KMS-11 (cell line): Measurements from ENCODE around the gene PRKCE.

Experiments used
- H2AFZ ChIP-seq: fragments of 200-600 bp; sonication (generic); 2 replicates; pipeline ENCODE4 v1.6.1; 2016; ENCODE audit warnings: antibody characterized with exemption, mixed run types, low read depth
- H3K27ac ChIP-seq: fragments of 200-600 bp; sonication (generic); 2 replicates; pipeline ENCODE4 v1.6.1; 2016; ENCODE audit warnings: mild to moderate bottlenecking, mixed run types
- H3K27me3 ChIP-seq: fragments of 200-600 bp; sonication (generic); 2 replicates; pipeline ENCODE4 v1.6.1; 2017; ENCODE audit warnings: mild to moderate bottlenecking, low read depth, mixed run types, moderate library complexity; ENCODE audit not compliant: insufficient read depth
- H3K36me3 ChIP-seq: fragments of 200-600 bp; sonication (generic); 2 replicates; pipeline ENCODE4 v1.6.1; 2017; ENCODE audit warnings: mild to moderate bottlenecking, mixed run types; ENCODE audit not compliant: insufficient read depth
- H3K4me1 ChIP-seq: fragments of 200-600 bp; sonication (generic); 2 replicates; pipeline ENCODE4 v1.6.1; 2016; ENCODE audit warnings: mild to moderate bottlenecking, low read depth, mixed run types; ENCODE audit not compliant: poor library complexity, severe bottlenecking
- H3K4me2 ChIP-seq: fragments of 200-600 bp; sonication (generic); 2 replicates; pipeline ENCODE4 v1.7.0; 2016; ENCODE audit warnings: mild to moderate bottlenecking, mixed run types
- H3K4me3 ChIP-seq: fragments of 200-600 bp; sonication (generic); IDR thresholded peaks from 2 replicates; pipeline ENCODE4 v1.6.1; 2017; ENCODE audit warnings: low read depth, low read length, mixed read lengths; ENCODE audit not compliant: insufficient read depth
- H3K79me2 ChIP-seq: fragments of 200-600 bp; sonication (generic); 2 replicates; pipeline ENCODE4 v1.6.1; 2016; ENCODE audit warnings: low read depth, mixed run types; ENCODE audit not compliant: insufficient read depth
- H3K9ac ChIP-seq: fragments of 200-600 bp; sonication (generic); 2 replicates; pipeline ENCODE4 v1.6.1; 2016; ENCODE audit warnings: mild to moderate bottlenecking, mixed run types
- H4K20me1 ChIP-seq: fragments of 200-600 bp; sonication (generic); 2 replicates; pipeline ENCODE4 v1.6.1; 2016; ENCODE audit warnings: mild to moderate bottlenecking, mixed run types; ENCODE audit not compliant: insufficient read depth
- CTCF ChIP-seq: fragments of 200-600 bp; sonication (generic); conservative IDR thresholded peaks from 2 replicates; pipeline ENCODE4 v1.6.1; 2017; ENCODE audit warnings: low read depth, mild to moderate bottlenecking, antibody characterized with exemption, low read length, moderate library complexity, mixed read lengths

Gene PRKCE

GRCh38 chr2:45675263-45675812 is 23.9 kb downstream of the PRKCE start:
- Histone ChIP-seq H3K79me2 (no peaks in the 10 kb centered on the region), H3K4me2 (no peak overlapping the region), H3K36me3 (no peaks in the 10 kb centered on the region), H4K20me1 (no peaks in the 10 kb centered on the region), H3K4me3 (no peak overlapping the region), H3K27me3 (no peaks in the 10 kb centered on the region), H3K4me1 (no peaks in the 10 kb centered on the region), H2AFZ (no peak overlapping the region), H3K9ac (no peak overlapping the region), H3K27ac (no peak overlapping the region)
- TF ChIP-seq CTCF = no peak

GRCh38 chr2:45676088-45676487 is 24.6 kb downstream of the PRKCE start:
- no peak overlapping the region for H3K9ac ChIP-seq
- TF ChIP-seq CTCF = no peak
- H2AFZ ChIP-seq = no peak overlapping the region
- H3K36me3 ChIP-seq = no peaks in the 10 kb centered on the region
- H3K4me3 ChIP-seq = no peak overlapping the region
- H4K20me1 ChIP-seq = no peaks in the 10 kb centered on the region
- H3K27me3 ChIP-seq = no peaks in the 10 kb centered on the region
- H3K79me2 ChIP-seq = no peaks in the 10 kb centered on the region
- no peak overlapping the region for H3K27ac ChIP-seq
- H3K4me2 ChIP-seq = no peak overlapping the region
- H3K4me1 ChIP-seq = no peaks in the 10 kb centered on the region

GRCh38 chr2:45678791-45679348 is 27.4 kb downstream of the PRKCE start:
- Histone ChIP-seq H3K36me3 (no peaks in the 10 kb centered on the region), H3K27me3 (no peaks in the 10 kb centered on the region), H4K20me1 (no peaks in the 10 kb centered on the region), H3K79me2 (no peaks in the 10 kb centered on the region), H3K9ac (no peak overlapping the region), H3K4me1 (no peaks in the 10 kb centered on the region), H3K4me3 (no peak overlapping the region), H3K4me2 (no peak overlapping the region), H2AFZ (no peak overlapping the region), H3K27ac (no peak overlapping the region)
- TF ChIP-seq CTCF = no peak

GRCh38 chr2:45680351-45680967 is 29.0 kb downstream of the PRKCE start:
- H3K36me3 ChIP-seq = no peaks in the 10 kb centered on the region
- no peak overlapping the region for H3K4me3 ChIP-seq
- H4K20me1 ChIP-seq = no peaks in the 10 kb centered on the region
- H3K79me2 ChIP-seq = no peaks in the 10 kb centered on the region
- TF ChIP-seq CTCF = no peak
- H3K27me3 ChIP-seq = no peaks in the 10 kb centered on the region
- H3K4me2 ChIP-seq = no peak overlapping the region
- H2AFZ ChIP-seq = no peak overlapping the region
- no peak overlapping the region for H3K27ac ChIP-seq
- H3K4me1 ChIP-seq = no peaks in the 10 kb centered on the region
- H3K9ac ChIP-seq = no peak overlapping the region
